Measurements from ENCODE around the gene KCTD3.

DNA sequence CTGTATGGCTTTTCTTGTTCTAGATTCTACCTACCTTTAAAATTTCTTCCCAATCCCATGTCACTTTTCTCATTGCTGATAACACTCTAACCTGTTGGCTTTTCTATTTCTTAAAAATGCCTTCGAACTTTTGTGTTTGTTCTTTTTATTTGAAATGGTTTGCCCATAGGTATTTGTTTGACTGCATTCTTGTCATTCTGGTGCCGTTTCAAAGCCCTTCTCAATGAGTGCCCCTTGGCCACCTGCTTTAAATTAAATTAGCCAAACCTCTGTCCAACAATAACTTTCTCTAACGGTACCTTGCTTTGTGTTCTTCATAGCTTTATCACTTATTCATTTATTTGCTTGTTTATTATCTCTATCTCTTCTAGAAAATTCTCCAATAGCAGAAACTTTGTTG lies 38.9 kb downstream of the KCTD3 start:
- TF ChIP-seq EZH2 (IDR thresholded peaks at IDR 0.05; ENCODE audit: low read depth) = no peak
- TF ChIP-seq, protein P1, sequence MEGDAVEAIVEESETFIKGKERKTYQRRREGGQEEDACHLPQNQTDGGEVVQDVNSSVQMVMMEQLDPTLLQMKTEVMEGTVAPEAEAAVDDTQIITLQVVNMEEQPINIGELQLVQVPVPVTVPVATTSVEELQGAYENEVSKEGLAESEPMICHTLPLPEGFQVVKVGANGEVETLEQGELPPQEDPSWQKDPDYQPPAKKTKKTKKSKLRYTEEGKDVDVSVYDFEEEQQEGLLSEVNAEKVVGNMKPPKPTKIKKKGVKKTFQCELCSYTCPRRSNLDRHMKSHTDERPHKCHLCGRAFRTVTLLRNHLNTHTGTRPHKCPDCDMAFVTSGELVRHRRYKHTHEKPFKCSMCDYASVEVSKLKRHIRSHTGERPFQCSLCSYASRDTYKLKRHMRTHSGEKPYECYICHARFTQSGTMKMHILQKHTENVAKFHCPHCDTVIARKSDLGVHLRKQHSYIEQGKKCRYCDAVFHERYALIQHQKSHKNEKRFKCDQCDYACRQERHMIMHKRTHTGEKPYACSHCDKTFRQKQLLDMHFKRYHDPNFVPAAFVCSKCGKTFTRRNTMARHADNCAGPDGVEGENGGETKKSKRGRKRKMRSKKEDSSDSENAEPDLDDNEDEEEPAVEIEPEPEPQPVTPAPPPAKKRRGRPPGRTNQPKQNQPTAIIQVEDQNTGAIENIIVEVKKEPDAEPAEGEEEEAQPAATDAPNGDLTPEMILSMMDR (conservative IDR thresholded peaks at IDR 0.05) = no peak

All from PC-9 (cell line).